GM12892 (cell line): ENCODE data around the gene CASP8AP2.
"Not testable (repeated sequence)": the region's sequence is repeated elsewhere in the genome, so short reads cannot be mapped to it uniquely, and the experiment has no call there.

ENCODE experiments used
- DNase-seq: peaks from one replicate; pipeline ENCODE4 v3.0.0; 2011; ENCODE audit not compliant: insufficient read length
- FAIRE-seq: peaks from 2 replicates; lab custom pipeline; 2011; peaks lifted over from hg19 to GRCh38; lab: Jason Lieb, UNC
- POLR2A ChIP-seq: IDR thresholded peaks from 2 replicates; pipeline ENCODE4 v1.6.1; 2011; ENCODE audit warnings: low read depth, low read length, control low read depth
- POLR2AphosphoS5 ChIP-seq: IDR thresholded peaks from 2 replicates; pipeline ENCODE4 v1.6.1; 2011; ENCODE audit warnings: low read depth, low read length, control low read depth
- TAF1 ChIP-seq: IDR thresholded peaks from 2 replicates; pipeline ENCODE4 v1.6.1; 2011; ENCODE audit warnings: low read depth, mild to moderate bottlenecking, control low read depth, low read length, borderline replicate concordance

CASP8AP2 gene

GRCh38 chr6:89862698-89863097, 33.0 kb downstream of the CASP8AP2 start:
- DNase-seq (no peak), FAIRE-seq (no peak)
- TF ChIP-seq TAF1, result no peak
- TF ChIP-seq POLR2A, result no peak
- TF ChIP-seq POLR2AphosphoS5, result no peak

- DNase-seq (no peak), FAIRE-seq (no peak)
- TF ChIP-seq POLR2A (no peak), TAF1 (no peak), POLR2AphosphoS5 (no peak)
These were observed 36.5 kb downstream of the CASP8AP2 start for GRCh38 chr6:89866024-89866678.

GRCh38 chr6:89873721-89874120, 44.0 kb downstream of the CASP8AP2 start:
- FAIRE-seq, result no peak
- no peak for DNase-seq
- TF ChIP-seq POLR2A (no peak), TAF1 (no peak), POLR2AphosphoS5 (no peak)

- no peak for TF ChIP-seq TAF1
- no peak for TF ChIP-seq POLR2AphosphoS5
- no peak for TF ChIP-seq POLR2A
- FAIRE-seq, result no peak
- DNase-seq, result no peak
These were observed 44.8 kb downstream of the CASP8AP2 start for GRCh38 chr6:89874438-89874837.

GRCh38 chr6:89886378-89887120, 56.9 kb downstream of the CASP8AP2 start:
- FAIRE-seq (no peak), DNase-seq (no peak)
- TF ChIP-seq POLR2AphosphoS5, result no peak
- no peak for TF ChIP-seq POLR2A
- no peak for TF ChIP-seq TAF1

- TF ChIP-seq TAF1 (no peak), POLR2A (no peak), POLR2AphosphoS5 (no peak)
- DNase-seq, result peak; percentile 20
- no peak for FAIRE-seq
These were observed 57.9 kb downstream of the CASP8AP2 start for GRCh38 chr6:89887452-89888137.

GRCh38 chr6:89888138-89888514, 58.4 kb downstream of the CASP8AP2 start:
- DNase-seq (no peak), FAIRE-seq (no peak)

GRCh38 chr6:89888871-89889270, 59.2 kb downstream of the CASP8AP2 start:
- no peak for DNase-seq
- no peak for TF ChIP-seq POLR2AphosphoS5
- TF ChIP-seq POLR2A, result no peak
- TF ChIP-seq TAF1, result no peak
- no peak for FAIRE-seq

More at GRCh38 chr6:89888138-89888514, 58.4 kb downstream of the CASP8AP2 start:
- TF ChIP-seq POLR2AphosphoS5 (no peak), TAF1 (no peak), POLR2A (no peak)

GRCh38 chr6:89890845-89891528, 61.3 kb downstream of the CASP8AP2 start:
- not testable (repeated sequence) for DNase-seq, FAIRE-seq

GRCh38 chr6:89892577-89892976, 62.9 kb downstream of the CASP8AP2 start:
- not testable (repeated sequence) for DNase-seq, FAIRE-seq

- DNase-seq (no peak), FAIRE-seq (no peak)
- TF ChIP-seq POLR2AphosphoS5, result no peak
- TF ChIP-seq TAF1, result no peak
- no peak for TF ChIP-seq POLR2A
These were observed 64.5 kb downstream of the CASP8AP2 start, which contains the start of gene GJA10 for GRCh38 chr6:89894169-89894568. TSS of gene GJA10 (plus strand) at chr6:89894469. CDS start at chr6:89894469, 0 bp downstream.
